Stimulated activated CD4-positive, alpha-beta T cell treated with anti-CD3 and anti-CD28 coated beads, Interleukin-4, amount 100 ng/mL, for 48 hours (primary cell): ENCODE data around the gene ZFAND2A.

Source experiments
- DNase-seq, 2 donors: peaks; one replicate each; pipeline ENCODE4 v3.0.0-alpha.2; 2020; ENCODE audit warnings: low read depth in 2 of 2

ZFAND2A gene

DNA sequence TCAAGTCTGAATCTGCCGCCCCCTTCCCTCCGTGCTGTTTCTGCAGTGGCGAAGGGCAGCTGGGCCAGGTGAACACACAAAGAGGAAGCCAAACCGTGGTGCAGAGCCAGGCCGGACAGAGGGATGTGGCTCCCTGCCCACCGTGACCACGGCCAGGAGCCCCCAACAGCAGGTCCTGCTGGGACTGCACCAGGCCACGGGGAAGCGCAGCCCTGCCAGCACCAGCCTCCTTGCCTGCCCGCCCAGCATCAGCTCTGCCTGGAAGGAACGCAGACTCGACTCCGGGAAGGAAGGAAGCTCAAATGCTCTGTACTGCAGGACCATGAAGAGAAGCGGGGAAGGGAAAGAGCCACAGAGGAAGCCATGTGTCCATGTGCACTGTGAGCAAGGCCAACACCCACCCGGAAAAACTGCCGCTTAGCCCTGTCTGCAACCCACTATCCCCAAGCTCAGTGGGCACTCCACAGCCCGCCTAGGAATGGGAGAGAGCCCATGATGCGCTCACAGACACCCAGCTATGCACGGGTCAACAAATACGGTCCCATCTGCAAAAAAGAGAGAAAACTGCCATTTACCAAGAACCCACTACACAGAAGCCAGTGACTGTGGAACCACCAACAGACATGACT is 53.1 kb downstream of the ZFAND2A start:
- DNase-seq = no peak

DNA sequence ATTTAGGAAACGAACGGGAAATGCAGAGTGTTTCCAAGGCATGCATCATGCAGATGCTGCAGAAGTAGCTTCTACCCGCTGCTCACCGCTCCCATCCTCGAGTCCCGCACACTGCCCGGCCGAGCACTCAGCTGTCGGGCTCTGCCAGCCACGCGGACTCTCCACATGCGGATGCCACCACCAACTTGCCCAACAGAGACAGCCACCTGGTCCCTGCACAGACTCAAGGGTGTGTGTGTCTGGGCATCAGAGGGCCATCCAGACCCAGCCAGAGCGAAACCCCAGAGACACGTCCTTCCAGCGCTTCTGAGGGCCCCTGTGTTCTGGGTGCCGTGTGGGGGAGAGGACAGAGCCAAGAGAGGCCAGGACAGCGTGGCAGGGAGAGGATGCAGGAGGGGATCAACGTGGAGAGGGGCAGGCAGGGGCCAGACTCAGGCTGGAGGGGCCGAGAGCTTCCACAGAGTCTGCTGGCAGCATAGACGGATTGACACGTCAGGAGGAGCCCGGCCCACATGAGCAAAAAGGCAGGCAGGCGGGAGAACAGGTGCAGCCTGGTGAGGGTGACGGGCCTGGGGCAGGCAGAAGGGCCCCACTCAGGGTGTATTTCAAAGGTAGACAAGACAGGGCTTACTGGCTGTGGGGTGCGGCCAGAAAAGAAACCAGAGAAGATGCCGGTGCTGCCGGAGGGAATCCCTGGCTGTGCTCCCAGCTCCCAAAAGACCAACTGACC is 53.8 kb downstream of the ZFAND2A start:
- DNase-seq = no peak

DNA sequence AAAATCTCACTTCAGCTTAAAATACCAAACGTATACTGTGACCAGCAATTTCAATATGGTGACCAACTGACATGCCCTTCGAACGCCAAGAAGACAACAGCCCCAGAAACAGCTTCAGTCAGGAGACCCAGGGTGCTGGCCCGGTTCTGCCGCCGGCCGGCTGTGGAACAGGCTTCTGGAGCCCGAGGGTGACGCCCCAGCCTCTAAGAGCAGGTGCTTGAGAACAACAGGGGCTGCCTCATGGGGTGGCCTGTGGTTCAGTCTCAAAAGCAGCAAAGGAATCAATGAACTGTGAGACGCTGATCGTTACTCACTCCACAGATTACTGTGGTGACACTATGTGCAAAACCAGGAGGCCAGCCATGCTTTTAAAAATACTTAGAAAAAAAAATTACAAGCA is 54.8 kb downstream of the ZFAND2A start:
- no peak for DNase-seq

DNA sequence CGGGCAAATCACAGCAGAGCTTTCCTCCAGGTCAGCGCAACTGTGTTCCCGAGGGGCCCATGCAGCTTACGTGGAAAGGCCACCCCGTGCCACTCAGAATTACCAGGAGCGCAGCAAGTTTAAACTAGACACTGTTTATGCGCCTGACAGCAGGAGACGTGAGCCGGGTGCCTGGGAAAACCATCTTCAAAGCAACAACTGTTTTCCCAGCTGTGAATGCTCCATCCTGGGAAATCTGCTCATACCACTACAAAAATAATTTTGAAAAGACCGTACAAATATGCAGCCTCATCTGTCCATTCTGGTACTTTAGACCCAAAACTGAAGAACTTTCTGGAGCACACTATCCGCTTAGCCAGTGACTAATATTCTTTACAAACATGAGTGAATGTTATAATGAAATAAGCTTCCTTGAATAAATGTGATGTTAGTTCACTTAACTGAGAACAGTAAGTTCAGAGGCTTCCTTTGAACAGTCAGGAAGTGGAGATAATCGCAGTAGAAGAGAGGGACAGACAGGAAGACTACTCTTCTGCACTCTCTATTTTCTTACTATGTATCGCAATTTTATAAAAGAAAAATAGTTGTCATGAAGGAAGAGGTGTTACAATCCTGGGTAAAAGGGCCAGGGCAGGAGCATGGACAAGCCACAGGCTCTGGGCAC is 55.3 kb downstream of the ZFAND2A start:
- DNase-seq = no peak

DNA sequence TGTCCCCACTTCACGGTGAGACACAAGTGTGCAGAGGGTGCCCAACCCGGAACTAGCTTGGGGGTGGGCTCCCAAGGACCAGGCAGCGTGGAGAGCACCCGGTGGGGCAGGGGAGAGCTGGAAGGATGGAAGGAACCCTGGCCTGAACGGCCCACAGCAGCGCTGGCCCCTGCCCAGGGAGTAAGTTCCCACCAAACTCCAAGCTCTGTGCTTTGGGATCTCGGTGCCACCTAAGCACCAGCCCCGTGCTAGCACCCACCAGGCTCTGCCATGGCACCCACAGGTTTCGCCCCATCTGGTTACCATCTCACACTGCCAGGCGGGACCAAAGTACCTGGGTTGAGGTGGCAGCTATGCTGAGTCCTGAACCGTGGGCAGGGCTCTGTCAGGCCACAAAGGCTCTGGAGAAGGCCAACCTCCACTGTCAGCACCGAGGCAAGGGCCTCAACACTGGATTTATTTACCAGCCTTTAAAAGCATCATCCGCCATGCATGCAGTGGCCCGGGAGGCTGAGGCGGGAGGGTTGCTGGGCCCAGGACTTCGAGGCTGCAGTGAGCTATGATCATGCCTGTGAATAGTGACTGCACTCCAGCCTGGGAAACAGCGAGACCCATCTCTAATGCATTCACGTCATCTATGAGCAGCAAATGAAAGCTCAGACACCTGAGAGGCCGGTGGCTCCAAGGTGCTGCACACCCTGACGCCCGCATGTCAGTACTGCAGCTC is 56.0 kb downstream of the ZFAND2A start:
- DNase-seq = no peak

DNA sequence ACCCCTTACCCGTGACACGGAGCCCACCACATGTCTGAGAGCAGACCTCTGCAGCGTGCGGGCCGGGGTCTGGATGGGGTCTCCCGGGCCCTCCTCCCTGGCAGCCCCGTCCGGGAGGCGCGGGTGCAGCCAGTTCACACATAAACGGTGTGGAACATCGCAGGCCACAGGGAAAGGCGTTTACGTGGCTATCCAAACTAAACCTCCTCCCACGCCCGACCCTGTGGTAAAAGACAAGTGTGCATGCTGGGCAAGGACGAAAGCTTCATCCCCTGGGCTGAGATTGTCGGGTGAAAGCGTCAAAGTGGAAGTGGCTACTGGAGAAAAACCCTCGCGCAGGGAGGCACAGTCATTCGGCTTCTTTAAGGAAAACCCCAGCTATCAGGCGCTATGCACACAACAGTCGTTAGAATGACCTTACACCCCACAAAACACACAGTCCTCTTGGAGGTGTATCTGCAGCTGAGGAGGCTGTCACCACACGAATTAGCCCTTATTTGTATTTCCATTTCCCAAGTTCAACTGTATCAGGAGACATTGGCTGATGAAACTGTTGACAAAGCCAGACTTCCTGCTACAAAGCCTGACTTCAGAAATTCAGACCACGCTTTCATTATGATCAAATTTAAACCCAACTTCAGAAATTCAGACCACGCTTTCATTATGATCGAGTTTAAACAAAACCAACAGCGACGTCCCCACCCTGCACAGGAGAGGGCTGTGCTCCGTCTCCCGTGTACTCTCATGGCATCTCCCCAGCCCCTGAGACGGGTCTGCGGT is 56.8 kb downstream of the ZFAND2A start:
- peak in 1 of 2 donors; percentile 41 for DNase-seq
